GM21619 (cell line): Measurements from ENCODE around the gene NLK.
"Not testable (repeated sequence)": the region's sequence is repeated elsewhere in the genome, so short reads cannot be mapped to it uniquely, and the experiment has no call there.

Experiments
- ATAC-seq: cut with Tn5 transposase; IDR thresholded peaks from one replicate; pipeline ENCODE4 v1.9.1; 2021; ENCODE audit not compliant: unreplicated experiment

The NLK gene

DNA sequence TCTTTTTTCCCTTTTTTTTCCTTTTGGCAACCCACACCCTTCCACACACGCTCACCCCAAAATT is at the start of gene NLK:
Gene NLK (plus strand): TSS at position 21 of the 64 bp plus-strand sequence. CDS start 197 bp downstream, outside the sequence.
- no peak for ATAC-seq

GRCh38 chr17:27993161-27993695 is 49.2 kb upstream of the NLK start:
- no peak for ATAC-seq

- no peak for ATAC-seq
Observed at GRCh38 chr17:27993723-27994310, 48.7 kb upstream of the NLK start.

DNA sequence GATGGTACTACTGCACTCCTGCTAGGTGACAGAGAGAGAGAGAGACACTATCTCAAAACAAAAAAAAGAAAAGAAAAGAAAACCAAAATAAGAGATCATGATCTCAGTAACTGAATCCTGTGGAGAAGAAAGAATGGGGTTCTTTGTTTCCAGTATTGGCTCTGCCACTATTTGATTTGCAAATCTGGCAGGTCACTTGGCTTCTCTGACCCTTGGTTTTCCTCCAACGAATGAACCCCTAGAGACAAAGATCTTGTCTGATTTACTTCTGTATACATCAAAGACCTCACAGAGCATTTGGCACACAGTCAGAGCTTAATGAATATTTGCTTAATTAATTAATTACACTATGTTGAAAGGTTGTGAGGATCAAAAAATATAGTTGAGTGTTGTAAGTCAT is 47.9 kb upstream of the NLK start:
- no peak for ATAC-seq

- no peak for ATAC-seq
Observed at GRCh38 chr17:27995554-27995953, 46.9 kb upstream of the NLK start.

- no peak for ATAC-seq
Observed at GRCh38 chr17:27996202-27997043, 46.1 kb upstream of the NLK start.

GRCh38 chr17:27997044-27997401 is 45.5 kb upstream of the NLK start:
- ATAC-seq: no peak

DNA sequence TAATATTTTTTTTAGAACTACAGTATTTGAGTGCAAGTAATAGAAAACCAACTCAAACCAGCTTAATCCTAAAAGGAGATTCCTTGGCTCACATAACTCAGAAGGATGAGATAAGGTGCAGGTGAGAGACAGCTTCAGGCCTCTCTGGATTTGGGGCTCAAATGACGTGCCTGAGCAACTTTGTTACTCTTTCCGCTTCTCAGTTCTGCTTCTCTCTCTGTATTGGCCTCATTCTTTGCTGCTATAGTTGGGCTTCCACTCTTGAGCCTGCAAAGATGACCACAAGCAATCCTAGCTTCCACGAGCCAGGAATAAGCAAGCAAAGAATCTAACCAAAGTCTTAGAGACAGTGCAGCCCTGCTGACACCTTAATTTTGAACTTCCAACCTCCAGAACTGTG is 45.0 kb upstream of the NLK start:
- ATAC-seq: no peak

DNA sequence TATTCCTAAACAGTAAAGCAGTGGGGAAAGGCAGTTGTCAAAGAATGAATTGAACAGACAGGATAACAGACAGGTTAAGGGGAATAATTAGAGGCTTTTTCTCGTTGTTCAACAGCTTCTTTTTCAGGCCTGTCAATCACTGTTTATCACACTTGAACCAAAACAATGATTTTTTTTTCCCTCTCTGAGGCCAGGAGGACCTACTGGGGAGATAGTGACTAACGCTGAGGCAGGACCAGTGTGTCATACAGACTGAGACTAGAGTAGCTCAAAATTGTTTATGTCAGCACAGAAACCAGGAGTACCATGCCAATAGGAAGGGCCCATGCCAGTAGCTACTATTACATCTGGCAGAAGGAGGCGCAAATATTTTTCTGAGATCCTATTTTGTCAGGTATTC is 41.3 kb upstream of the NLK start:
- no peak for ATAC-seq

- no peak for ATAC-seq
Observed at GRCh38 chr17:28004344-28004743, 38.1 kb upstream of the NLK start.

- not testable (repeated sequence) for ATAC-seq
Observed at GRCh38 chr17:28007925-28008324, 34.6 kb upstream of the NLK start.

DNA sequence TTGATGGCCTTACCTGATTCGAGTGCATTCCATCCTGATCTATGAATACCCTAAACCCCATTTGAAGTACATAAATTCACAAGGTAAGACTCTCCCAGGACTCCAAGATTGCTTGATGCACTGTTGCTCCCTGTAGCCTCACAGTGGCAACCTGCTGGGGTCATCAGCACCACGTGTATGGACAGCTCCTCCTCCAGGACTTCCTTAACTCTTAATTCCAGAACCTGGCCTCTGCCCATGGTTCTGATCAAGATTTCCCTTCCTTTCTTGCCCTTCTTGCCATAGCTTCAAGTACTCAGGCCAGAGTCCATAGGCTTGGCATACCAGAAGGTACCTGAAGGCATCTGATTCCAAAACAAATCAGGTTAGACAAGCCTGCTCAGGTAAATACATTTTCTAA is 34.0 kb upstream of the NLK start:
- no peak for ATAC-seq

GRCh38 chr17:28010406-28010805 is 32.1 kb upstream of the NLK start:
- no peak for ATAC-seq

GRCh38 chr17:28018439-28019070 is 23.9 kb upstream of the NLK start:
- no peak for ATAC-seq

DNA sequence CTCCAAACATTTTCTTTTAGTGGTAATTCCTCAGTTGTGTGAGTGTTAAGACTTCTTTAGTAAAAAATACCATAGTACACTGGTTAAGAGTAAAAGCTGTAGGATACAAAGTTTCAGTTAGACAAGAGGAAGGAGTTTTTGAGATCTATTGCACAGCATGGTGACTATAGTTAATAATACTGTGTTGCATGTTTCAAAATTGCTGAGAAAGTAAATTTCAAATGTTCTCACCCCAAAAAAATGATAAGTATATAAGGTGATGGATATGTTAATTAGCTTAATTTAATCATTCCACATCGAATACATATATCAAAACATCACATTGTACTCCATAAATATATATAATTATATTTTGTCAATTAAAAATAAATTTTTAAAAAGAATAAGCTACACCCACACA is 22.0 kb upstream of the NLK start:
- no peak for ATAC-seq

GRCh38 chr17:28029044-28029443 is 13.4 kb upstream of the NLK start:
- no peak for ATAC-seq

- no peak for ATAC-seq
Observed at GRCh38 chr17:28030386-28030785, 12.1 kb upstream of the NLK start.

- no peak for ATAC-seq
Observed at GRCh38 chr17:28031174-28031573, 11.3 kb upstream of the NLK start.

DNA sequence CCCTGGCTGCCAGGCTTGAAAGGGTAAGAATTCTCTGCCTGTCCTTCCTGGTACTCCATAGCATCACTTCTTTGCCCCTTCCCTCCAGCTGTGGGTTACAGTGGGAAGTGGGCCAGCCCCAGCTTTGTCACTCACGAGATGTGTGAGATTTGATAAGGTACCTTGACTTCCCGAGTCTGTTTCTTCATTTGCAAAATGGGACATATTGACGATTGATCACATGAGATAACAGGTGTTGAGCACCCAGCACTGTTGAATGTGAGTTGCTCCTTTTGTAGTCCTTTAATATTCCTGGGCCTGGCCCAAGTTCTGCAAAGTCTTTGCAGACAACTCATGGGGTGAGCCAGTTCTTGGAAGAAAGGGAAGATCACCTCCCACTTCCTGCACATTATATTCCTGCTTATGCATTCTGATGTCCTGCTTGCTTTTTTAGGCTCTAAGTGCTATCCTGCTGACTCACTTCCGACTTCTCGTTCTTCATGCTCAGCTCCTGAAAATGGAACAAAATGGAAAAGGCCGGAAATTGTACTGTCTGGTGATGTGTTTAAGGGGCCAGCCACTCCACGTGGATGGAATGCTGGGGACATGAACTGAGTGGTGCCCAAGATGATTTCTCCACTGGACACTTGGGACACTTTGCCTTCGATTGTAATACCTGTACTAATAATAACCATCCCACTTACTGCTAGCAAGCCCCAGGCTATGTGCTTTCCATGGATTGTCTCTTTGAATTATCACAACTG is 8.3 kb upstream of the NLK start:
- no peak for ATAC-seq

DNA sequence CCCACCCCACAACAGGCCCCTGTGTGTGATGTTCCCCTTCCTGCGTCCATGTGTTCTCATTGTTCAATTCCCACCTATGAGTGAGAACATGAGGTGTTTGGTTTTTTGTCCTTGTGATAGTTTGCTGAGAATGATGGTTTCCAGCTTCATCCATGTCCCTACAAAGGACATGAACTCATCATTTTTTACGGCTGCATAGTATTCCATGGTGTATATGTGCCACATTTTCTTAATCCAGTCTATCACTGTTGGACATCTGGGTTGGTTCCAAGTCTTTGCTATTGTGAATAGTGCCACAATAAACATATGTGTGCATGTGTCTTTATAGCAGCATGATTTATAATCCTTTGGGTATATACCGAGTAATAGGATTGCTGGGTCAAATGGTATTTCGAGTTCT is 7.0 kb upstream of the NLK start:
- ATAC-seq: not testable (repeated sequence)

DNA sequence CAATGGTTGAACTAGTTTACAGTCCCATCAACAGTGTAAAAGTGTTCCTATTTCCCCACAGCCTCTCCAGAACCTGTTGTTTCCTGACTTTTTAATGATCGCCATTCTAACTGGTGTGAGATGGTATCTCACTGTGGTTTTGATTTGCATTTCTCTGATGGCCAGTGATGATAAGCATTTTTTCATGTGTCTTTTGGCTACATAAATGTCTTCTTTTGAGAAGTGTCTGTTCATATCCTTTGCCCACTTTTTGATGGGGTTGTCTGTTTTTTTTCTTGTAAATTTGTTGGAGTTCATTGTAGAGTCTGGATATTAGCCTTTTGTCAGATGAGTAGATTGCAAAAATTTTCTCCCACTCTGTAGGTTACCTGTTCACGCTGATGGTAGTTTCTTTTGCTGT is 6.6 kb upstream of the NLK start:
- ATAC-seq: not testable (repeated sequence)

DNA sequence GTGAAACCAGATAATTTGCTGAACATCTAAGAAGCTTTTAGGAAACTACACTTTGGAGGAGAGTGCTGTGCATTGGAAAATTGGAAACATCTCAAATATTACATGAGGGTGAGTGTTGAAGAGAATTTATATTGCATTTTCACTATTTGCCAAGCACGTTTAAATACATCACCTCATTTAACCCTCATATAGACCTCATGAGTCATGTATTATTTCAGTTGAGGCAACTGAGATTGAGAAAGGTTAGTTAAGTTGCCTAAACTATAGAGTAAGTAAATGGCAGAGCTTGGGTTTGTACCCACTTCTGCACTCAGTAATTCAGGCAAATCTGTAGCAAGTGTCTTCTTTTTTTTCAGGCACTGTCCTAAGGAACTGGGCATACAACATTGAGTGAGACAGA is 3.7 kb upstream of the NLK start:
- ATAC-seq: no peak
